CD4-positive, alpha-beta T cell treated with Interleukin-6 for 4 hours (primary cell): ENCODE measurements around the gene SLC9B1.
A peak's percentile ranks its signal among the peaks of the same experiment; 100 is the strongest.
"Not testable (repeated sequence)": the region's sequence is repeated elsewhere in the genome, so short reads cannot be mapped to it uniquely, and the experiment has no call there.

Experiments used
- DNase-seq: peaks from one replicate; pipeline ENCODE4 v3.0.0-alpha.2; 2020; ENCODE audit warnings: mixed read lengths

SLC9B1 gene

GRCh38 chr4:102871772-102872171 lies 147.7 kb downstream of the SLC9B1 start:
- no peak for DNase-seq

- DNase-seq, result no peak
Measured at GRCh38 chr4:102869569-102870197, 149.8 kb downstream of the SLC9B1 start.

- peak; percentile 89 for DNase-seq
Measured at GRCh38 chr4:102868781-102869568, 150.5 kb downstream of the SLC9B1 start, which contains the start of gene CISD2. CISD2 (plus strand) TSS chr4:102868992; CDS start chr4:102869085, 93 bp downstream.

DNA sequence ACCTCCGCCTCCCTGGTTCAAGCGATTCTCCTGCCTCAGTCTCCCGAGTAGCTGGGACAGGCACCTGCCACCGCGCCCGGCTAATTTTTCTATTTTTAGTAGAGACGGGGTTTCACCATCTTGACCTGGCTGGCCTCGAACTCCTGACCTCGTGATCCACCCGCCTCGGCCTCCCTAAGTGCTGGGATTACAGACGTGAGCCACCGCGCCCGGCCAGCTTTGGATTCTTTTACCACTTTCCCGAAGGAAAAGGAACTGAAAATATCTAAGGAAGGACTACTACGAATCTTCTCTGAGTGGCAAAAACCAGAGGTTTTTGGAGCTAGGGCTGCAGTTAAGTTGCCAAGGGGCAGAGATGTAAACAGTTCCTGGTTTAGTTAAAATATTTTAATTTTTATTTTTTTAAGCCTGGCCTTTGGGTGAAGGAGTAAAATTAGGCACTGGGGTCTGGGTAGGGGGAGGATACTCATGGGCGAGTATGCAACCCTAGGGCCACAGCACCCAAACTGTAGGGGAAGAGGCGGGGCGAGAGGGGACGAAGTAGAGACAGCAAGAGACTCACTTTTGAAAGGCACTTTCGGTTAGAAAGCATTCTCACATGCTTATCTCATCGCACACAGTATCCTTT lies 151.2 kb downstream of the SLC9B1 start:
- DNase-seq, result no peak

- no peak for DNase-seq
Measured at GRCh38 chr4:102867278-102868152, 152.0 kb downstream of the SLC9B1 start.

GRCh38 chr4:102865327-102865726 lies 154.2 kb downstream of the SLC9B1 start:
- DNase-seq, result not testable (repeated sequence)

GRCh38 chr4:102862747-102863146 lies 156.8 kb downstream of the SLC9B1 start:
- no peak for DNase-seq

DNA sequence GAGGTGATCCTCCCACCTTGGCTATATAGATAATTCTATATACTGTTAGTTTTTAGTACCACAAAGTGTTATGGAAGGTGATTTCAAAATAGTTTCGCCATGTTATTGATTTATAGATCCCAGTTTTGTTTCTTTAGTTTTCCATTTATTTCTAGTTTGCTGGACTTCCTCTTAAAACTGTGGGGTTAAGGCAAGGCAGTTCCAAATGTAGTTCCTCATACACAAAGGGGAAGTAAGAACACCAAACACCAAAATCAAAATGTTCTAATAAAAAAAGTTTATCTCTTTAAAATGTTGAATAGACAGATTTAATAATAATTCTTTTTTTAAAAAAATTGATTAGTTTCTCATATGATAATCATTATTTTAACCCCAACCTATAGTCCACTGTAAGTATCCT lies 157.5 kb downstream of the SLC9B1 start:
- no peak for DNase-seq

DNA sequence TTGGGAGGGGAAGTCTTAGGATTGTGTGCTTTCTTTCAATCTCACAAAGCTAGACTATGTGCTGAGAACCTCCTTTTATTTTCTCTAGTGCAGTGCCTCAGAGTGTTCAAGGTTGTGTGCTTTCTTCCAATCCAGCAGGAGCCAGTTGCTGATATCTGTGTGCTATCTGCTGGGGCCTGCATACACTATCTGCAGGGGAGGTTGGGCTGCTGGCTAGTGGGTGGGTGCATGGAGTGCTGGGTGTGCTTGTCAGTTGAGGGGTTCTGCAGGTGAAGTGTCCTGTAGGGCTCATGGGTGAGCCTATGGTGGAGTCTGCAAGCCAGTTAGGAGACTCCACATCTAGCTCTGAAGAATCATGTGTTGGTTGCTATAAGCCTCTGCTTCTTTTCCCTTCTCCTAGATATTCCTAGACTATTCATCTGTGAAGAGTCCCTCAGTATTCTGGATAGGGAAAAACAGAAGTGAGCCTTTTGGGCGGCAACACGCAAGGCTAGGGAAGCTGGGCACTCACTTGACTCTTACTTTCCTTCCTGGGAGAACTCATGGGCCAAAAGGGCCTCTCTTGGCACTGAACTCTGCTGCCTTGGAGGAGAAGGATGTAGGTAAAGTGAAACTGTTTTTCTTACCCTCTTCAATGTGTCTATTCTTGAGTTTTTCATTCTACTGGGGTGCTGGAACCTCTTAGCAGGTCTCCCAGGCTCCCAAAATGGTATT lies 158.7 kb downstream of the SLC9B1 start:
- DNase-seq, result no peak

DNA sequence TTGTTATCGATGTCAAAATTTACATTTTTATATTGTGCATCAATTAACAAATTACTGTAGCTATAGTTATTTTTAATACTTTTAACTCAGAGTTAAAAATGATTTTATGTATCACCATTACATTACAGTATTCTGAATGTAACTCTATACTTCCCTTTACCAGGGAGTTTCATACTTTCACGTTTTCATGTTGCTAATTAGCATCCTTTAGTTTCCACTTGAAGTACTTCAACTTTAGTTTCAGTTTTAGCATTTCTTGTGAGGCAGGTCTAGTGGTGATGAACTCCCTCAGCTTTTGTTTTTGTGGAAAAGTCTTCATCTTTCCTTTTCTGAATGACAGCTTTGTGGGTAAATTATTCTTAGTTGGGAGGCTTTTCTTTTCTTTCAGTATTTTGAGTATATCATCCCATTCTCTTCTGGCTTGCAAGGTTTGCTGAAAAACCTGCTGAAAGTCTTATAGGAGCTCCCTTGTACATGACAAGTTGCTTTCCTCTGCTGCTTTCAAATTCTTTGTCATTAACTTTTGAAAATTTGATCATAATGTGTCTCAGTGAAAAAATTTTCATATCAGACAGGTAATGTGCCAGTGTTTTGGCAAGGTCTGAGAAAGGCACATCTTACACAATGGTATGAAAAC lies 160.6 kb downstream of the SLC9B1 start:
- no peak for DNase-seq
